IgD-negative memory B cell (primary cell): ENCODE measurements around the gene DLG2. TPM values are rescaled to one million over a fixed set of nuclear protein-coding genes. Genes with fewer than 3 reads are reported as not detected.
A peak's percentile ranks its signal among the peaks of the same experiment; 100 is the strongest.
"Not testable (repeated sequence)": the region's sequence is repeated elsewhere in the genome, so short reads cannot be mapped to it uniquely, and the experiment has no call there.

Source experiments
- H3K27ac Mint-ChIP-seq, 3 donors: one replicate each; pipeline ENCODE4 v1.8.0; 2020 to 2022; ENCODE audit warnings: mild to moderate bottlenecking in 3 of 3, mixed read lengths in 3 of 3, moderate library complexity in 1 of 3
- H3K27me3 Mint-ChIP-seq: one replicate; pipeline ENCODE4 v1.8.0; 2021; ENCODE audit warnings: mixed read lengths
- H3K36me3 Mint-ChIP-seq: one replicate; pipeline ENCODE4 v1.8.0; 2020; ENCODE audit warnings: mild to moderate bottlenecking, mixed read lengths
- H3K4me1 Mint-ChIP-seq, 3 donors: one replicate each; pipeline ENCODE4 v1.8.0; 2020 to 2022; ENCODE audit warnings: mixed read lengths in 3 of 3, mild to moderate bottlenecking in 1 of 3
- H3K4me3 Mint-ChIP-seq, 4 donors: one replicate each; pipeline ENCODE4 v1.8.0; 2020 to 2022; ENCODE audit warnings: mild to moderate bottlenecking in 4 of 4, mixed read lengths in 4 of 4, moderate library complexity in 3 of 4
- H3K9me3 Mint-ChIP-seq, 3 donors: one replicate each; pipeline ENCODE4 v1.8.0; 2020 to 2021; ENCODE audit warnings: mixed read lengths in 3 of 3, mild to moderate bottlenecking in 1 of 3
- polyA plus RNA-seq: library from polyadenylated mRNA; unstranded; fragments of 300-500 nt; fragmentation: Illumina TruSeq; gene quantifications from one replicate; pipeline ENCODE4 v1.2.3, GENCODE V29; 2021

The DLG2 gene
- polyA plus RNA-seq, 1 donor from 2014 or later, result 2.0 TPM

- Mint-ChIP-seq H3K4me1 (peaks cover 33 to 46% (median 36%) of the 10 kb centered on the region in 3 donors), H3K4me3 (peak overlapping the region; percentile 9 to 91 (median 76)), H3K27ac (peak overlapping the region; percentile 34 to 90 (median 45))
- H3K9me3 Mint-ChIP-seq, H3K27me3 Mint-ChIP-seq, H3K36me3 Mint-ChIP-seq: not testable (repeated sequence)
Observed at GRCh38 chr11:85110246-85110645, 516.9 kb downstream of the DLG2 start.

- Mint-ChIP-seq H3K27me3 (peaks cover 2% of the 10 kb centered on the region), H3K9me3 (peaks cover 0 to 7% (median 1%) of the 10 kb centered on the region in 3 donors), H3K27ac (peak overlapping the region in 2 of 3 donors; percentile 41 to 45), H3K36me3 (no peaks in the 10 kb centered on the region), H3K4me1 (peaks cover 43 to 57% (median 43%) of the 10 kb centered on the region in 3 donors), H3K4me3 (peak overlapping the region; percentile 9 to 92 (median 30))
Observed at GRCh38 chr11:85109141-85109540, 518.0 kb downstream of the DLG2 start.

- peaks cover 1 to 10% (median 1%) of the 10 kb centered on the region in 3 donors for H3K9me3 Mint-ChIP-seq
- H3K27me3 Mint-ChIP-seq, result no peaks in the 10 kb centered on the region
- no peak overlapping the region for H3K4me3 Mint-ChIP-seq
- H3K36me3 Mint-ChIP-seq, result no peaks in the 10 kb centered on the region
- H3K27ac Mint-ChIP-seq, result no peak overlapping the region
- peaks cover 33 to 48% (median 40%) of the 10 kb centered on the region in 3 donors for H3K4me1 Mint-ChIP-seq
Observed at GRCh38 chr11:85105868-85106267, 521.3 kb downstream of the DLG2 start.

- Mint-ChIP-seq H3K4me3 (no peak overlapping the region), H3K4me1 (peaks cover 26 to 38% (median 36%) of the 10 kb centered on the region in 3 donors), H3K27ac (no peak overlapping the region), H3K36me3 (no peaks in the 10 kb centered on the region), H3K9me3 (peaks cover 1 to 7% (median 6%) of the 10 kb centered on the region in 3 donors), H3K27me3 (no peaks in the 10 kb centered on the region)
Observed at GRCh38 chr11:85099522-85099921, 527.6 kb downstream of the DLG2 start.

- Mint-ChIP-seq H3K9me3 (peaks cover 1 to 7% (median 6%) of the 10 kb centered on the region in 3 donors), H3K4me3 (peak overlapping the region in 2 of 4 donors; percentile 4 to 12), H3K4me1 (peaks cover 22 to 36% (median 31%) of the 10 kb centered on the region in 3 donors), H3K27me3 (no peaks in the 10 kb centered on the region), H3K36me3 (no peaks in the 10 kb centered on the region), H3K27ac (no peak overlapping the region)
Observed at GRCh38 chr11:85098996-85099395, 528.1 kb downstream of the DLG2 start.

GRCh38 chr11:85096939-85097338 is 530.2 kb downstream of the DLG2 start:
- Mint-ChIP-seq H3K27ac (peak overlapping the region in 2 of 3 donors; percentile 65 to 83), H3K4me3 (peak overlapping the region in 3 of 4 donors; percentile 18 to 90 (median 78)), H3K27me3 (no peaks in the 10 kb centered on the region), H3K36me3 (no peaks in the 10 kb centered on the region), H3K4me1 (peaks cover 22 to 34% (median 31%) of the 10 kb centered on the region in 3 donors), H3K9me3 (peaks cover 1 to 10% (median 3%) of the 10 kb centered on the region in 3 donors)

GRCh38 chr11:85095239-85095638 is 531.9 kb downstream of the DLG2 start:
- H3K27ac Mint-ChIP-seq, result peak overlapping the region in 2 of 3 donors; percentile 17 to 39
- H3K4me3 Mint-ChIP-seq, result peak overlapping the region in 1 of 4 donors; percentile 61
- H3K9me3 Mint-ChIP-seq, result peaks cover 0 to 13% (median 6%) of the 10 kb centered on the region in 3 donors
- H3K36me3 Mint-ChIP-seq, result no peaks in the 10 kb centered on the region
- H3K4me1 Mint-ChIP-seq, result peaks cover 30 to 47% (median 43%) of the 10 kb centered on the region in 3 donors
- H3K27me3 Mint-ChIP-seq, result no peaks in the 10 kb centered on the region

GRCh38 chr11:85094795-85095194 is 532.3 kb downstream of the DLG2 start:
- no peaks in the 10 kb centered on the region for H3K36me3 Mint-ChIP-seq
- H3K27me3 Mint-ChIP-seq, result no peaks in the 10 kb centered on the region

GRCh38 chr11:85089654-85090053 is 537.5 kb downstream of the DLG2 start:
- Mint-ChIP-seq H3K4me3 (peak overlapping the region; percentile 0 to 74 (median 37)), H3K27ac (peak overlapping the region; percentile 2 to 86 (median 6)), H3K4me1 (peaks cover 31 to 42% (median 39%) of the 10 kb centered on the region in 3 donors), H3K36me3 (no peaks in the 10 kb centered on the region), H3K27me3 (no peaks in the 10 kb centered on the region), H3K9me3 (peaks cover 2 to 10% (median 10%) of the 10 kb centered on the region in 3 donors)

More at GRCh38 chr11:85094795-85095194, 532.3 kb downstream of the DLG2 start:
- Mint-ChIP-seq H3K4me1 (peaks cover 34 to 52% (median 48%) of the 10 kb centered on the region in 3 donors), H3K9me3 (peaks cover 0 to 14% (median 7%) of the 10 kb centered on the region in 3 donors), H3K27ac (peak overlapping the region in 1 of 3 donors; percentile 41), H3K4me3 (peak overlapping the region in 1 of 4 donors; percentile 7)

- H3K36me3 Mint-ChIP-seq, result no peaks in the 10 kb centered on the region
- no peak overlapping the region for H3K27ac Mint-ChIP-seq
- H3K4me3 Mint-ChIP-seq, result peak overlapping the region in 1 of 4 donors; percentile 59
- peaks cover 1% of the 10 kb centered on the region for H3K27me3 Mint-ChIP-seq
- peaks cover 30 to 40% (median 39%) of the 10 kb centered on the region in 3 donors for H3K4me1 Mint-ChIP-seq
- H3K9me3 Mint-ChIP-seq, result peaks cover 2 to 11% (median 10%) of the 10 kb centered on the region in 3 donors
Observed at GRCh38 chr11:85088286-85088685, 538.9 kb downstream of the DLG2 start.

GRCh38 chr11:85086504-85087284 is 540.5 kb downstream of the DLG2 start:
- Mint-ChIP-seq H3K4me1 (peaks cover 29 to 39% (median 38%) of the 10 kb centered on the region in 3 donors), H3K27ac (no peak overlapping the region), H3K27me3 (peaks cover 1% of the 10 kb centered on the region), H3K9me3 (peaks cover 4 to 10% (median 7%) of the 10 kb centered on the region in 3 donors), H3K36me3 (peaks cover 3% of the 10 kb centered on the region), H3K4me3 (peak overlapping the region in 1 of 4 donors; percentile 82)

- H3K27ac Mint-ChIP-seq, result no peak overlapping the region
- H3K36me3 Mint-ChIP-seq, result peaks cover 1% of the 10 kb centered on the region
- H3K9me3 Mint-ChIP-seq, result peaks cover 5% of the 10 kb centered on the region in 3 donors
- peaks cover 8 to 17% (median 13%) of the 10 kb centered on the region in 3 donors for H3K4me1 Mint-ChIP-seq
- no peaks in the 10 kb centered on the region for H3K27me3 Mint-ChIP-seq
- H3K4me3 Mint-ChIP-seq, result no peak overlapping the region
Observed at GRCh38 chr11:85076535-85077330, 550.4 kb downstream of the DLG2 start.

GRCh38 chr11:85062659-85063058 is 564.5 kb downstream of the DLG2 start:
- Mint-ChIP-seq H3K27ac (no peak overlapping the region), H3K36me3 (no peaks in the 10 kb centered on the region), H3K4me3 (no peak overlapping the region), H3K4me1 (peaks cover 0 to 7% (median 7%) of the 10 kb centered on the region in 3 donors), H3K27me3 (no peaks in the 10 kb centered on the region), H3K9me3 (no peaks in the 10 kb centered on the region)

- Mint-ChIP-seq H3K27ac (no peak overlapping the region), H3K4me1 (peaks cover 0 to 6% (median 6%) of the 10 kb centered on the region in 3 donors), H3K4me3 (no peak overlapping the region), H3K9me3 (no peaks in the 10 kb centered on the region), H3K36me3 (no peaks in the 10 kb centered on the region), H3K27me3 (no peaks in the 10 kb centered on the region)
Observed at GRCh38 chr11:85052636-85053035, 574.5 kb downstream of the DLG2 start.

GRCh38 chr11:85048801-85049200 is 578.3 kb downstream of the DLG2 start:
- Mint-ChIP-seq H3K9me3 (no peaks in the 10 kb centered on the region), H3K4me1 (no peaks in the 10 kb centered on the region), H3K27me3 (no peaks in the 10 kb centered on the region), H3K27ac (no peak overlapping the region), H3K4me3 (no peak overlapping the region), H3K36me3 (no peaks in the 10 kb centered on the region)
